ENCODE results near the gene MRPL24.

MRPL24 gene

GRCh38 chr1:156708218-156708661 is 32.6 kb downstream of the MRPL24 start:
- no peak for DNase-seq

DNA sequence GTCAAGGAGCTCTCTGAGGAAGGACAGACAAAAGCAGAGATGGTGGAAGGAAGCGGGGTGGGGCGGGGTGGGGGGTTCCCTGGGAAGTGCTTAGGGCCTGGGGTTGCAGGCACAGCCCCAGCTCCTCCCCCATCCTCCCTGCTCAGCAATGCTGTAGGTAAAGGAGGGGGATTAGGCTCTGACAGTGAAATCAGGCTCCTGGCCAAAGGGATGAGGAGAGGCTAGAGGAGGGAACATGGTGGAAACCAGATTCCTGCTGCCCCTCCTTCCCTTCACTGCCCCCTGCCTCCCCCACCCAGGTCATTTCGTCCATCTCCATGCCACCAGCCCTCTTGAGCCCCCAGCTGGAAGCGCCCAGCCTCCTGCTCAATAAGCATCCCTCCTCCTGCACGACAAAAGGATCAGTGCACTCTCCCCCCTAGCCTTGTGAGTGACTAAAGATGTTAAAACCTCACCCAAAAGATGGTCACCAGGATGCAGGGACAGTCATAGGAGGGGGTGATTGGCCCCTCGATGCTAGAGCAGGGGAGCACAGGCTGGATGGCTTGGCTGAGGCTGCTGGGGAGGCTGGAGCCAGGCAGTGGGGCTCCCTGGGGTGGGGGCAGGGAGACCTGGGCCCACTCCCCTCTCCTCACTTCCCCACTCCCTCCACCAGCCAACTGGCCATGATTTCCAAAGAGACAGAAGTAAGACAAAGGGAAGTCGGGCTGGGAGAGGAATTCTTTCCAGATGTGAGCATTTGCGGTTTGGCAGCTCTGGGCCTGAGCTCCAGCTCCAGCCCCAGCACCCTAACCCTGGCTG is 33.3 kb downstream of the MRPL24 start:
- no peak for DNase-seq

- DNase-seq = peak in 2 of 6 experiments; percentile 15 to 41
These were observed 34.1 kb downstream of the MRPL24 start for GRCh38 chr1:156706657-156707416.

DNA sequence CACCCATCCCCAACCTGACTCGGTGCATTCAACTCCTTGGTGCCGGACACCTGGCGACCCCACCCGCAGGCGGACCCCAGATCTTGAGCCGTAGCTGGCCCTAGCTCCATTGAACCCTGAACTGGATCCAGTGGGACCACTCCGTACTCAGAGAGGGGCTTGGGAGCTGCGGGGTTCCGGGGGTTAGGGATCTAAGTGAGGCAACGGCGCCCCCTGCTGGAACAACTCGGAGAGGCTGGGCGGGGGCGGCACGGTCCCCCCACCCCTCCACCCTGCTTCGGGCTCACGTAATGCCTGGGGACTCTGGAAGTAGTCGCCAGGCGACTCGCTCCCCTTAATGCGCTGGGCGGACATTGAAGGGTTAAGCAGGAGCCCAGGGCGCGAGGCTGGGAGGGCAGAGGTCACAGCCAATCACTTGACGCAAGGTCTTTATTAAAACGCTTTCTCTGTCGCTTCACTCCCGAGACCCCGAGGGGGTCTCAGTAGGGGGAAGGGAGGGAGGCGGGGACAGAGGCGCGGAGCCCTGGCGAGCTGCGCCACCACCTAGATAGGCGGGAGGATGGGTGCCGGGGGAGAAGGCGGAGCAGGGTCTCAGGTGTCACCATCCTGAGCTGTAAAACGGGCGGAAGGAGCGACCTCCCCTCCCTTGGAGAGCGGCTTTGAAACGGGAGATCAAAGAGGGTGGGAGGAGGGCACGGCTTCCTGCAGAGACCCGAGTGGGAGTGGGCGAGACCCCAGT is 34.8 kb downstream of the MRPL24 start:
- DNase-seq = peak; percentile 44 to 81 (median 68)

DNA sequence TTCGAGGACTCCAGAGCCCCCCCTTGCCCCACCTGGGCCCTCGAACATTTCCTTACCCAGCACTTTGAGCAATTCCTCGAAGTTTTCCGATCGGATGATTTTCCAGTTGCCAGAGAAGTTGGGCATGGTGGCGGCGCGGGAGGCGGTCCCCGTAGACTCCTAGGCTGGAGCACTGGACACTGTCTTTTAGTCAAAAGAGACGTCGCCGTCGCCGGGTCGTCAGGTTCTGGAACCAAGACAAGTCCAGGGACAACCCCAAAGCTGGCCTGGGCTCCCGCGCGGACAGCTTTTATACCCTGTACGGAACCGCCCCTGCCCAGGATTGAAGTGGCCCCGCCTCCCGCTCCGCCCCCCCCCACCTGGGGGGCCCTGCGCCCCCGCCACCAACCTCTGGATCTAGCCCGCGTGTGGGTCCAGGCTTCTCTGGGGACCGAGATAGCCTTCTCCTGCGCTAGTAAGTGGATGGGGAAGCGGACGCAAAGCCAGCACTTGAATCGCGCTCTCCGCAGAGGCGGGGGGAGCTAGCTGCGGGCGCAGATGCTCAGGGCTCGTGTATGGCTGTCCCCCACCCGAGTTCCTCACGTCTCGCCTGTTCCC is 35.5 kb downstream of the MRPL24 start, which contains the start of gene CRABP2:
Gene CRABP2, minus strand, starts transcription at position 263 of the 597 bp plus-strand sequence. Its CDS starts 137 bp downstream, at position 126.
- DNase-seq = peak in 4 of 6 experiments; percentile 28 to 70 (median 48)

GRCh38 chr1:156704930-156705320 is 36.0 kb downstream of the MRPL24 start:
- DNase-seq = peak in 2 of 6 experiments; percentile 17 to 32

GRCh38 chr1:156704166-156704711 is 36.6 kb downstream of the MRPL24 start:
- no peak for DNase-seq

GRCh38 chr1:156703741-156704140 is 37.1 kb downstream of the MRPL24 start:
- DNase-seq = no peak

GRCh38 chr1:156703336-156703735 is 37.6 kb downstream of the MRPL24 start:
- DNase-seq = no peak

DNA sequence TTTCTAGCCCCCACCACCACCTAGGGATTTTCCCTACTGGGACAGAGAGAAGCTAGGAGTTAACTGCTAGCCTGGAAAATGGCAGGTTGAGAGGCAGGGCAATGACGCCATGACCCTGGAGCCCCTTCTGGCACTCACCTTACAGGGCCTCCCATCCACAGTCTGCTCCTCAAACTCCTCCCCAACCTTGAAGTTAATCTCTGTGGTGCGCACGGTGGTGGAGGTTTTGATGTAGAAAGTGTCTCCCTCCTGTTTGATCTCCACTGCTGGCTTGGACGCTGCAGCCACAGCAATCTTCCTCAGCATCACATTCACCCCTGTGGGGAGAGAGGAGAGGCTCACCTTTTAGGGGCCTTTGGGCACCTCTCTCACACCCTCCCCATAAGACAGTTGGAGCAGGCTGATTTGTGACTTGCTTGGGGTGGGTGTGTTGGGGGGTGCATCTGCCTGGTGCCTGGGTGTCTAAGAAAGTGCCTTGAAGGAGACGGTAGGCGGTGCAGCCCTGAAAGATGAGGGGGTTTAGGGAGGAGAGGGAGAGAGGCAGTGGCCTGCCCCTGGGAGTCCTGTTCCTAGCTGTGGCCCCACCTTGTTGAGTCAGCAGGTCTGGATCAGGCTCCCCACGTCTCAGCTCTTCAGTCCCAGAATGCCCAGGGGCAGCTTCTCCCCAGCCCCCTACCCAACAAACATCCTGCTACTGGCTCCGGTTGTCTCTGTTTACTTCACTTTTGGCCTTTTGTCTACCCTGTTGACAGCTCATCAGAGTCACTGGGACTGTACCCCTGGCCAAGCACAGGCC is 40.0 kb downstream of the MRPL24 start:
- no peak for DNase-seq

GRCh38 chr1:156698995-156699394 is 41.9 kb downstream of the MRPL24 start:
- no peak for DNase-seq

DNA sequence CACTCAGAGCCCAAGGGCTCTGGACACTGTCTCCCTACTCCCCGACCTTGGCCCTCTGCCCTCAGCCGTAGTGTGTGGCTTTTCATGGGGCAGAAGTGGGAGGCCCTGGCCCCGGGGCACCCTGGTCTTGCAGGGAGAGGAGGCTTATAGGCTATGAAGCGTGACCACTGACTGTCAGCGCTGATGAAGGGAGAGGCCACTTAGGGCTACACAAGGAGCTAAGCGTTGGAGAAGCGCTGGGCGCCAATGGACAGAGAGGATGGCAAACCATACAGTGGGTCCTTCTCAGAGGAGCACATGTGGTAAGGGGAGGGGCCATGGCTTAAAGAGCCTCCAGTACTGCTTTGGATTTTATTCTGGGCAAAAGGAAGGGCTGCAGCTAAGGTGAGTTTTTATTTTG is 43.4 kb downstream of the MRPL24 start:
- DNase-seq = no peak

- DNase-seq = no peak
These were observed 44.1 kb downstream of the MRPL24 start for GRCh38 chr1:156696755-156697154.

- DNase-seq = no peak
These were observed 46.3 kb downstream of the MRPL24 start for GRCh38 chr1:156694690-156694962.

DNA sequence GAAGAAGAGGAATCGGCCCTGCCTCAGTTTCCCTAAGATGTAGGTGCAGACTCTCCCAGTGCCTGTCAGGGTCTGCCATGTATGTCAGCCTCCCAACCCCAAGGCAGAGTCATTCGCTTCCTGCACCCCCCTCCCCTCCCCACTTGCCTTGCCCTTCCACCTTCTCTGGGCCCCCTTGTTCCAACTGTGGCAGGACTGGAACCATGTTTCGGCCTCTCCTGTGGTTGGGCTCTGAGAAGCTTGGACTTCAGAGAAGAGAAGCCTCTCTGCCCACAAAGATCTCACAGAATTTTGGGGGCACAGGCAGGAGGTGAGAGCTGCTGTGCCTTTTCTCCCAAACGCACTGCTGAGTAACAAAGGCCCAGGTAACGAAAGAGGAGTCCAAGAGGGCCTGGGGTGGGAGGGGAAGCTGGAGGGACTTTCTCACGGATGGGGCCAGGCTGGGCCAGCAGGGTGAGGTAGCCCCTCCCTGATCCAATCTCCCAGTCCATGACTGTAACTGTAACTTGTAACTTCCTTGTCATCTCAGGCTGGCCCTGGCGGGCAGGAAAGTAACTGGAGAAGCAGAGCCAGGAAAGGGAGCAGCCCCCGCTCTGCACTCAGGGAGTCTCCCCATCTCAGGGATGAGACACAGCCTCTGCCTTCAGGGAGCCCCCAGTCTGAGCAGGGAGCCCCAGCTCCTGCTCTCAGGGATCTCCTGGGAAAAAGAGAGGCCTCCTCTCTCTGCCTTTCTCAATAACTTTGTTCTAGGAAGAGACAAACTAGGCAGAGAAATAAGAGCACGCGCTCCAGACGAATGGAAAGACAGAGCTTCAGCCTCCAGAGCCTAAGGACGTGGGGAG is 46.8 kb downstream of the MRPL24 start:
- DNase-seq = no peak

DNA sequence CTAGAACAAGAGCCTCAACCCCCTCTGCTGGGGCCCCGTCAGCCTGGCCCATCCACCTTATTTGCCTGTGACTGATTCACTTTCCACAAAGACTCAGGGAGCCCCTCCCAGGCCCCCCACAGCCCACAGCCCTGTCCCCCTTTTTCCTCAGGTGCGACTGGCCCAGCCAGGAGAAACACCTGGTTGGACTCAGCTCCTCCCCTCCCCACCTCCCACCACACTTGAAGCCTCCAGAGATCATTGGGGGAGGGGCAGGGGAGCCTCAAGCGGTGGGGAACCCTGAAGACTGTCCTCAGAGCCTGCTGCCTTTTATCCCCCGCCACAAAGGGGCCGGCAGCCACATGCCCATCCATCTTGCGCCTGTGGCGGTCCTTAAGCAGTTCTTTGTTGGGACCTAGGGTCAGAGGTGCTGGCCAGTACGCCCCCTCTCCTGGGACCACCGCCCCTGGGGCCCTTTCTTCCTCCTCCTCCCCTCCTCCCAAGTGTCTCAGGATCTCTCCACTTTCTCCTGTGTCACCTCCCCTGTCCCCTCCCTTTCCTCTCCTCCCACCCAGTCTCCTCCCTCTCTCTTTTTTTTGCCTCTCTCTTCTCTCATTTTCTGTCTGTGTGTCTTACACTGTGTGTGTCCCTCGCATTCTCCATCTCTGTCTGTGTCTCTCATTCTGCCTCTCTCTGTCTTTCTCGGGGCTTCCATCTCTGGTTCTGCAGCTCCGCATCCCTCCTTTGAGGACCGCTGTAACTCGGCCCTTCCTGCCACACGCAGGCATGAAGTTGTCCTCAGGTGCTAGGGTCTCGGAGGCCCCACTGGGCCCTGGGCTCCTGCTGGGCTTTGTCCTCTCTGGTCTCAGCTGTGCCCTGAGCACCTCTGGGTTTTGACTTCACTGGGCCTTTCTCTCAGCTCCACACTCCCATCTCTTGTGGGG is 47.7 kb downstream of the MRPL24 start:
- peak in 2 of 6 experiments; percentile 7 to 16 for DNase-seq

DNA sequence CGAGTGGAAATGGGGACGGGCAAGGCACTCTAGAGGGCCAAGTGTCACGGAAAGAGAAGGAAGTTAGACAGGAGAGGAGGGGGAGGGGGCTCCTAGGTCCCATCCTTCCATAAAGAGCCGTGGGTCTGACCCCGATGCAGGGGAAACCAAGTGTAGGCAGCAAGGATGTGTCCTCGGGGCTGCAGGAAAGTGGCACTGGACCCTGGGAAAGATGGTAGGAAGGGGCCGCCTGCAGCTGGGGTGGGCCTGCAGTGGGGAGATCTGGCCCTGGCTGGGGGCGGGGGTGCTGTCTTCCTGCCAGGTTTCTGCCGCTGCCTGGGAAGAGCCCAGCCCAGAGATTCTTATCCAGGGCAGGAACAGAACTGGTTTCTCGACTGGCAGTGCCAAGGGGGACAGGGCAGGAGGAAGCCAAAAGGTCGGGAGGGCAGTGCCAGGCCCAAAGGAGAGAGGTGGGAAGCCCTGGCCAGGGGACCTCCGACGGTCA is 48.4 kb downstream of the MRPL24 start:
- DNase-seq = no peak

DNA sequence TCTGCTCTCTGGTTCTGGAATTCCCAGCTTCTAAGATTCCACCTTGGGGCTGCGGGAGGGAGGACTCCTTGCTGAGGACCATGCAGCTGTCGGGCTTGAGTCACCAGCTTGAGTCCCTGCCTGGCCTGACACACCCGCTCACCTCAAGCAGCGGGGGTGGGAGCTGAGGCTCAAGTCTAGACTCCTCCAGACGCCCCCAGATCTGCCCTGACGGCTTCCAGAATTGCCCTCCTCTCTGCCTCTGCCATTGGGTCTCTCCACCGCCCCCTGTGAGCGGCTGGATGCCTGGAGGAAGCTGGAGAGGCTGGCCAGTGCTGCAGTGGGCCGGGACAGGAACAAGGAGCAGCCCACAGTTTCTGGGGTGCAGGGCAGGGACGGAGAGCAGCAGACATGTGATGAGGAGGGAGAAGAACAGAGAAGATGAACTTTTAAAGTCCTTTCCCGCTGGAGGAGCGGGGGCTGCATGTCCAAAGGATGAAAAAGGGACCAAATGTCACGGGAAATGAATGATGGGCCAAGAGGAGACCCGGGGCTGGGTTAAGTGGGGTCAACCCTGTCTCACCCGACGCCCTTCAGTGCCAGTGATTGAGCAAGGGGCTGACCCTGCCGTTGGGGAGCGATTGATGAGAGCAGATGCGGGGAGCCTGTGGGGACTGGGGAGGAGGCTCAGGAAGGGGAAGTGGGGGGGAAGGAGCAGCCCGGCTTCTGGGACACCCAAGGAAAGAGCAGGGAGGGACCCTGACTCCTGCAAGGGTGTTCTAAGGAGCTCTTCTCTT is 49.0 kb downstream of the MRPL24 start:
- DNase-seq = no peak

- DNase-seq = no peak
These were observed 49.7 kb downstream of the MRPL24 start for GRCh38 chr1:156691191-156691590.
